B cell (primary cell): ENCODE results near the gene CELF2. TPM values are rescaled to one million over a fixed set of nuclear protein-coding genes. Genes with fewer than 3 reads are reported as not detected.

ENCODE experiments used
- ATAC-seq: fragments of 200-7000 bp; cut with Tn5 transposase; one replicate; pipeline ENCODE4 v1.10.0; 2021; ENCODE audit warnings: low read depth, mild to moderate bottlenecking, moderate number of reproducible peaks, moderate library complexity
- CTCF ChIA-PET: fragments of 350-600 bp; sonication (Branson Sonifier 250); formaldehyde crosslinking; loops from one replicate; lab custom pipeline; 2021; ENCODE audit warnings: antibody characterized with exemption, inconsistent platforms; lab: Charles Lee
- POLR2A ChIA-PET: fragments of 350-600 bp; sonication (Branson Sonifier 250); formaldehyde crosslinking; loops from one replicate; lab custom pipeline; 2021; ENCODE audit warnings: antibody characterized with exemption; lab: Charles Lee
- DNase-seq: peaks from one replicate; pipeline ENCODE4 v3.0.0; 2013
- H2AFZ ChIP-seq: 2 replicates; pipeline ENCODE4 v1.6.1; 2012; ENCODE audit warnings: mild to moderate bottlenecking, low read depth, low read length; ENCODE audit not compliant: insufficient read depth, poor library complexity, severe bottlenecking
- H3K27ac ChIP-seq, 2 donors: 1 replicate in 1 of 2; 2 replicates in 1 of 2; pipeline ENCODE4 v1.5.1; 2012 to 2013; ENCODE audit warnings: low read length in 2 of 2, mild to moderate bottlenecking in 2 of 2, moderate library complexity in 1 of 2
- H3K27me3 ChIP-seq, 4 experiments: fragments of 200-600 bp in 1 of 4; sonication (generic) in 1 of 4; replicated peaks in 1 of 4; 1 replicate in 2 of 4; 2 replicates in 2 of 4; pipeline versions ENCODE4 v1.6.1 to v1.7.0; 2013 to 2016; ENCODE audit warnings: low read length in 3 of 4, mild to moderate bottlenecking in 2 of 4, mixed read lengths in 1 of 4, moderate library complexity in 1 of 4; ENCODE audit not compliant: insufficient read depth in 4 of 4, control insufficient read depth in 3 of 4; ENCODE audit errors: control extremely low read depth in 1 of 4
- H3K36me3 ChIP-seq, 2 experiments: replicated peaks in 1 of 2; 1 replicate in 1 of 2; 2 replicates in 1 of 2; pipeline versions ENCODE4 v1.6.1 to v1.7.1; 2013; ENCODE audit warnings: low read length in 1 of 2; ENCODE audit not compliant: insufficient read depth in 2 of 2, control insufficient read depth in 1 of 2; ENCODE audit errors: control extremely low read depth in 1 of 2, extremely low read depth in 1 of 2
- H3K4me1 ChIP-seq, 2 donors: fragments of 200-600 bp in 1 of 2; sonication (generic) in 1 of 2; 1 replicate in 1 of 2; 2 replicates in 1 of 2; pipeline versions ENCODE4 v1.5.1 to v1.6.1; 2013 to 2017; ENCODE audit warnings: low read length in 2 of 2; ENCODE audit not compliant: control insufficient read depth in 2 of 2, insufficient read depth in 2 of 2
- H3K4me2 ChIP-seq: replicated peaks from 2 replicates; pipeline ENCODE3; 2012; ENCODE audit warnings: mild to moderate bottlenecking, low read depth, low read length; ENCODE audit not compliant: poor library complexity, severe bottlenecking
- H3K4me3 ChIP-seq, 5 experiments: fragments of 200-600 bp in 1 of 5; sonication (generic) in 1 of 5; 1 replicate in 3 of 5; 2 replicates in 2 of 5; pipeline versions ENCODE4 v1.5.1 to v1.7.0; 2011 to 2016; ENCODE audit warnings: low read length in 4 of 5, mild to moderate bottlenecking in 4 of 5, low read depth in 2 of 5, control low read depth in 1 of 5, moderate library complexity in 1 of 5; ENCODE audit not compliant: insufficient read depth in 1 of 5; ENCODE audit errors: control extremely low read depth in 1 of 5, extremely low read depth in 1 of 5
- H3K79me2 ChIP-seq: fragments of 200-600 bp; sonication (generic); one replicate; pipeline ENCODE4 v1.6.0; 2016; ENCODE audit warnings: low read length; ENCODE audit not compliant: control insufficient read depth, insufficient read depth
- H3K9ac ChIP-seq: fragments of 200-600 bp; sonication (generic); 2 replicates; pipeline ENCODE4 v1.6.1; 2017; ENCODE audit warnings: mild to moderate bottlenecking, low read length, moderate library complexity
- H3K9me3 ChIP-seq, 3 donors: one replicate each; pipeline versions ENCODE4 v1.6.1 to v1.7.1; 2013; ENCODE audit warnings: low read length in 2 of 3; ENCODE audit not compliant: control insufficient read depth in 2 of 3, insufficient read depth in 1 of 3; ENCODE audit errors: control extremely low read depth in 1 of 3
- H4K20me1 ChIP-seq: 2 replicates; pipeline ENCODE4 v1.6.0; 2012; ENCODE audit warnings: mild to moderate bottlenecking, low read length; ENCODE audit not compliant: insufficient read depth, control insufficient read depth, poor library complexity, severe bottlenecking
- H3K27ac Mint-ChIP-seq: one replicate; pipeline ENCODE4 v1.8.0; 2021; ENCODE audit warnings: mixed read lengths
- H3K27me3 Mint-ChIP-seq: one replicate; pipeline ENCODE4 v1.8.0; 2021; ENCODE audit warnings: mixed read lengths
- H3K4me1 Mint-ChIP-seq: one replicate; pipeline ENCODE4 v1.8.0; 2021; ENCODE audit warnings: mixed read lengths
- H3K4me3 Mint-ChIP-seq: one replicate; pipeline ENCODE4 v1.8.0; 2021; ENCODE audit warnings: mixed read lengths
- H3K9me3 Mint-ChIP-seq: one replicate; pipeline ENCODE4 v1.8.0; 2022; ENCODE audit warnings: mixed read lengths; ENCODE audit not compliant: insufficient read depth
- CTCF ChIP-seq: fragments of 200-600 bp; IDR thresholded peaks from one replicate; pipeline ENCODE4 v1.8.0; 2022; ENCODE audit warnings: antibody characterized with exemption, mild to moderate bottlenecking
- EZH2 ChIP-seq: IDR thresholded peaks from 2 replicates; pipeline ENCODE4 v1.6.1; 2012; ENCODE audit warnings: borderline replicate concordance, low read depth, mild to moderate bottlenecking, moderate library complexity, low read length; ENCODE audit not compliant: insufficient read depth, poor library complexity, severe bottlenecking
- WGBS: methylation state at CpG from one replicate; pipeline ENCODE4 v1.1.5; 2013; ENCODE audit warnings: missing lambda C conversion rate; ENCODE audit not compliant: insufficient coverage; 5-methylcytosine and 5-hydroxymethylcytosine counted together
- intact Hi-C: fragments of 100-400 bp; cut with micrococcal nuclease; formaldehyde crosslinking; loops from one replicate; pipeline ENCODE4 v1.10.0; 2022
- polyA plus RNA-seq: library from polyadenylated mRNA; depleted of rRNA; stranded (reverse); fragments of >200 nt; gene quantifications from 2 replicates; pipeline ENCODE4 v1.2.3, GENCODE V29; 2012
- total RNA-seq, 2 donors: library from RNA; stranded (reverse); fragments of 120-200 nt in 1 of 2; gene quantifications; 1 replicate in 1 of 2; 2 replicates in 1 of 2; pipeline versions ENCODE4 v1.2.3 to v1.2.4, GENCODE V29; 2013 to 2022

The CELF2 gene
- total and polyA plus RNA-seq, 2 donors (not counting 1 experiment from before 2014, with no cell fraction given) = 59.5 to 112 TPM

GRCh38 chr10:11339013-11339412, 321.3 kb downstream of the CELF2 start:
- no peak overlapping the region for H3K4me2 ChIP-seq
- intact Hi-C loops = no loop called here
- Mint-ChIP-seq H3K4me3 (no peak overlapping the region), H3K4me1 (peaks cover 23% of the 10 kb centered on the region), H3K9me3 (no peaks in the 10 kb centered on the region), H3K27ac (no peak overlapping the region), H3K27me3 (no peaks in the 10 kb centered on the region)
- peaks cover 4% of the 10 kb centered on the region for H4K20me1 ChIP-seq
- CTCF ChIA-PET = no interaction called here
- TF ChIP-seq CTCF = no peak
- TF ChIP-seq EZH2 = no peak
- H3K36me3 ChIP-seq = peaks cover 0 to 5% of the 10 kb centered on the region in 2 experiments
- no peak for DNase-seq
- H3K27ac ChIP-seq = no peak overlapping the region
- POLR2A ChIA-PET = interaction anchor here (0.9 kb wide), 1 partner anchor 60 kb away, joined by 3 read pairs; no protein-coding TSS in a partner anchor
- no peaks in the 10 kb centered on the region for H3K79me2 ChIP-seq
- H2AFZ ChIP-seq = no peak overlapping the region
- no peak for ATAC-seq
- 87% methylated on average over 7 of the region's 7 CpGs for WGBS
- peaks cover 0 to 4% (median 0%) of the 10 kb centered on the region in 3 donors for H3K9me3 ChIP-seq
- peaks cover 13 to 16% of the 10 kb centered on the region in 2 donors for H3K4me1 ChIP-seq
- no peak overlapping the region for H3K9ac ChIP-seq
- no peak overlapping the region for H3K4me3 ChIP-seq
- H3K27me3 ChIP-seq = no peaks in the 10 kb centered on the region

GRCh38 chr10:11339660-11340059, 322.0 kb downstream of the CELF2 start:
- Histone ChIP-seq H3K27ac (no peak overlapping the region), H3K4me1 (peaks cover 9 to 14% of the 10 kb centered on the region in 2 donors), H3K9me3 (peaks cover 0 to 10% (median 0%) of the 10 kb centered on the region in 3 donors), H3K27me3 (no peaks in the 10 kb centered on the region), H2AFZ (no peak overlapping the region), H3K4me2 (no peak overlapping the region), H3K4me3 (no peak overlapping the region), H3K36me3 (peaks cover 0 to 5% of the 10 kb centered on the region in 2 experiments), H4K20me1 (peaks cover 4% of the 10 kb centered on the region), H3K79me2 (no peaks in the 10 kb centered on the region), H3K9ac (no peak overlapping the region)
- CTCF ChIA-PET = interaction anchor here (1.5 kb wide), 1 partner anchor 85 kb away, joined by 4 read pairs; no protein-coding TSS in a partner anchor
- Mint-ChIP-seq H3K27ac (no peak overlapping the region), H3K4me3 (no peak overlapping the region), H3K4me1 (peaks cover 16% of the 10 kb centered on the region), H3K9me3 (no peaks in the 10 kb centered on the region), H3K27me3 (no peaks in the 10 kb centered on the region)
- no peak for TF ChIP-seq EZH2
- no peak for TF ChIP-seq CTCF
- ATAC-seq (no peak), DNase-seq (no peak)
- intact Hi-C loops = no loop called here
- WGBS = 92% methylated on average over 18 of the region's 18 CpGs
- POLR2A ChIA-PET = interaction anchor here (0.9 kb wide), 1 partner anchor 61 kb away, joined by 3 read pairs; no protein-coding TSS in a partner anchor
